NCI-H345 treated with DMSO at 0.1 percent for 48 hours (cell line): Measurements from ENCODE around the gene DNAI7.
A peak's percentile ranks its signal among the peaks of the same experiment; 100 is the strongest.

Experiments
- DNase-seq: peaks from one replicate; lab custom pipeline; 2025; ENCODE audit not compliant: unreplicated experiment; lab: John Stamatoyannopoulos, UW

Gene DNAI7

DNA sequence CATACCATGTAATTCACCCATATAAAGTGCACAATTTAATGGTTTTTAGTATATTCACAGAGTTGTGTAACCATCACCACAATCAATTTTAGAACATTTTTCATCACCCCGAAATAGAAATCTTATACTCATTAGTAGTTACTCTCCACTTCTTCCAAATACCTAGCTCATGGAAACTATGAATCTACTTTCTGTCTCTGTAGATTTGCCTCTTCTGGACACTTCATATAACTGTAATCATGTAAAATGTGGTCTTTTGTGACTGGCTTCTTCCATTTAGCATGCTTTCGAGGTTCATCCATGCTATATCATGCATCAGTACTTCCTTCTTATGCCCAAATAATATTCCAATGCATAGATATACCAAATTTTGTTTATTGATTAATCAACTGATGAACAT is 10.8 kb downstream of the DNAI7 start:
- no peak for DNase-seq

- no peak for DNase-seq
Observed at GRCh38 chr12:25182765-25183164, 12.2 kb downstream of the DNAI7 start.

DNA sequence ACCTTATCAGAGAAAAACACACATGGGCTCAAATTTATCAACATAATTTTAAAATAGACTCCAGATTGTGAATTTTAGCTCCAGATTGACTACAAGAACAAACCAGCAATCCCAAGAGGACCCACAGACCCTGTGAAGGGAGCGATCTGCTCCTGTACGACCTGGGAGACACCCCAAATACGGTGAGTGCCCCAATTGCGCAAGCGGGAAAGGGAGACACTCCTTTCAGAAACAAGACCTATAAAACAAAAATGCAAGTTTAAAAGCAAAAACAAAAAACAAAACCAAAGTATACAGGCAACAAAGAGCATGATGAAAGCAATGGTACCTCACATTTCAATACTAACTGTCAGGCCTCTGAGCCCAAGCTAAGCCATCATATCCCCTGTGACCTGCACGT is 32.1 kb downstream of the DNAI7 start:
- no peak for DNase-seq

DNA sequence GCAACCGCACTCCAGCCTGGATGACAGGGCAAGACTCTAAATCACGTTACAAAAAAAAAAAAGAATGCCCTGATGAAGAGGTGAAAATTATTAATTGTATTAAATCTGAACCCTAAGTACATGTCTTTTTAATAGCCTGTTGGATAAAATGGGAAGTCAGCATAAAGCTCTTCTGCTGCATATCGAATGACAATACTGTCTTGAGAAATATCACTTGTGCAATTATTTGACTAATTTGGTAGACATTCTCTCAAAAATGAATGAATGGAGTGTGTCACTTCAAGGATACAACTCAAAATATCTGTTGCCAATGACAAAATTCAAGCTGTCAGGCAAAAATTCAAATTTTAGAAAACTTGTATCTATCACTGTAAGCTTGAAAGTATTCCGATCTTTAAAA is 38.9 kb downstream of the DNAI7 start:
- no peak for DNase-seq

- peak; percentile 2 for DNase-seq
Observed at GRCh38 chr12:25155022-25155576, 39.9 kb downstream of the DNAI7 start.

- DNase-seq: no peak
Observed at GRCh38 chr12:25152055-25152454, 42.9 kb downstream of the DNAI7 start.

GRCh38 chr12:25151476-25151875 is 43.5 kb downstream of the DNAI7 start:
- no peak for DNase-seq

DNA sequence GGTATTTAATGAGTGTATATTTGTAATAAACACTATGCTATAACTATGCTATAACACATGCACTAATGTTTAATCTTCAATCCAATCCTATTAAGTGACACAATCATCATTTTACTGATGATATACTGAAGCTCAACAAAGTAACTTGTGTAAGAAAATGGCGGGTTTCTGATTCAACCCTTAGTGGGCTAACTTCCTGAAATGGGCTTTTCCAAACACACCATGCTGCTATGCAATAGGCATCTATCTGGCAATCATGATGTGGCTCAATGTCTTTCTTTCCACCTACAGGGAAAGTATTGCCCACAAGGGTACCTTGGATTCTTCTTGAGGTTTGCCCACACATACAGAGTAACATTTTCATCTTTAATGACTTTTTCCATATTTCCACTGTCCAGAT is 48.3 kb downstream of the DNAI7 start:
- DNase-seq: no peak

DNA sequence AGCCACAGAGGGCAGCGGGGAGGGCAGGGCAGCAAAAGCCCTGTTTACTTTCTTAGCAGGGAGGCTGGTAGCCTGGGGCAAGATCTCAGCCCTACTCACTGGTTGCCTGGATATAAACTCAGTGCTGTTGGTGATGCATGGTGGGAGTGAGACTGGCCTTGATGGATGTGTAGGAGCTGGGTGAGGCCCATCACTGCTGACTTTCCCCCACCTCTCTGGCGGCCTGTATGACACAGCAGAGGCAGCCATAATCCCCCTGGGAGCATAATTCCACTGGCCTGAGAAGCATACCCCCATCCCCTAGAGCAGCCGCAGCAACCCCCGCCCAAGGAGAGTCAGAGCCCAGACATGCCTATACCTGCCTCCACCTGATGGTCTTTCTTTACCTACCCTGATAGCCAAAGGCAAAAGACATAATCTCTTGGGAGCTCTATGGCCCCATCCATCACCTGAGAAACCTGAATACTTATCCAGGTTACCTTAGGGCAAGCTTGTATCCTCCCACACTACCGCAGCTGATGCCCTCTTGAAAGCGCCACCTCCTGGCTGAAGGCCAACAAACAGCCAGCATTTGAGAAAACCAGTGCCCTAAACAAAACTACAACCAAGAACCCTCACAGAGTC is 59.3 kb downstream of the DNAI7 start:
- peak; percentile 87 for DNase-seq

DNA sequence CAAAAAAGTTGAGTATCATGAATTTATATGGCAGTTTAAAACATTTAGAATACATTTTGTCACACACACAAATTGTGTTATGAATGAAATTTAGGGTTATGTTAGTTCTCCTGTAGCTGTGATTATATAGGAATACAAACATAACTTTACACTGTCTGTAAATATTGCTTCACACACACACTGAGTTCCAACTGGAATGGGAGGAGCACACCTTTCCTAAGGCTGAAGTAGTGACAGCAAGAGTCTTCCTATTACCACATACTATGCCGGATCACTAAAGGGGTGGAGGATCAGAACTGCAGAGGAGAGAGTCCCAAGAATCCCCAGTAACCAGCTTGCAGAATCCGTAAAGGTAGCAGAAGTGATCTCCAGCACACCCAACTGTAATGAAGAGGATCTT is 63.7 kb downstream of the DNAI7 start:
- no peak for DNase-seq

DNA sequence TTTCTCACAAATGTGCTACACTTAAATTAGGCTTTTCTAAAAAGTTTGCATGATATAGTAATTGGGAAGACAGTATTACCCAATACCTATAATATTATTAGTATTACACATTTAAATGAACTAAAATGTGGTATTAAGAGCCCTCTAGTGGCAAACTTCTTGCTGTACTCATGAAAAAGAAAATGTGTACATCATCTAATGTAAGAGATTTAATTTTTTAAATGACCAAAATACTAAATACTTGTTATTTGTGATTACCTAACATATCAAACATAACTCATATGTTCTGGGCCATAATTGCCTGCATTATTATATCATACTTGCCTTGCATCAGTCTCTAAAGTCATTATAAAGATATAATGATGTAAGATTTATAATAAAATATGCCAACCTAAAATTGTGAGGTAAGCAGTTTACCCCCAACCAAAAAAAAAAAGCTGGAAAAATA is 64.2 kb downstream of the DNAI7 start:
- peak; percentile 20 for DNase-seq

- DNase-seq: no peak
Observed at GRCh38 chr12:25126746-25127145, 68.2 kb downstream of the DNAI7 start.

DNA sequence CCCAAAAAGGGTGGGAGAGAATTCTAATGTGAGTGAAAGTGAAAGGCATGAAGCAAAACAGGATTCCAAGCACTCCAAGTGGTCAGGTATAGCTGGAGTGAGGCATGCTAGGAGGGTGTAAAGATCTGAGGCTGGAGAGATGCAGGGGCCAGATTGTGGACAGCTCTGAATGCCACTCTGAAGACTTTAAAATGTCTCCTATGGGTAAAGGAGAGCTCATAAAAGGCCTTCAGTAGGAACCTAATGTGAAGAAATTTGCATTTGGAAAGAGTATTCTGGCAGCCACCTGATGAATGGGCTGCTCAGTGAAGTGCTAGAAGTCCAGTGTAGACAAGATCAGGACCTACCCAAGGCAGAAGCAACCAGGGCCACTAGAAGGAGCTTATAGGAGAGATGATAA is 68.9 kb downstream of the DNAI7 start:
- no peak for DNase-seq

DNA sequence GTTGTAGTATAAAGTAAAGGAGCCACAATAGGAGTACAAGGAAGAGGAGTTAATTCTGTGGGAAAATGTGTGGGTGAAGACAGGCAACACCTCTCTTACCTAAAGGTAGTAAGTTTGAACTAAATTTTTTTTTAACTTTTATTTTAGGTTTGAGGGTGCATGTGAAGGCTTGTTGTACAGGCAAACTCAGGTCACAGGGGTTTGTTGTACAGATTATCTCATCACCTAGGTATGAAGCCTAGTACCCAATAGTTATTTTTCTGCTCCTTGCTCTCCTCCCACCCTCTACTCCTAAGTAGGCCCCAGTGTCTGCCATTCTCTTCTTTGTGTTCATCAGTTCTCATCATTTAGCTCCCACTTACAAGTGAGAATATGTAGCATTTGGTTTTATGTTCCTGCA is 70.5 kb downstream of the DNAI7 start:
- no peak for DNase-seq

DNA sequence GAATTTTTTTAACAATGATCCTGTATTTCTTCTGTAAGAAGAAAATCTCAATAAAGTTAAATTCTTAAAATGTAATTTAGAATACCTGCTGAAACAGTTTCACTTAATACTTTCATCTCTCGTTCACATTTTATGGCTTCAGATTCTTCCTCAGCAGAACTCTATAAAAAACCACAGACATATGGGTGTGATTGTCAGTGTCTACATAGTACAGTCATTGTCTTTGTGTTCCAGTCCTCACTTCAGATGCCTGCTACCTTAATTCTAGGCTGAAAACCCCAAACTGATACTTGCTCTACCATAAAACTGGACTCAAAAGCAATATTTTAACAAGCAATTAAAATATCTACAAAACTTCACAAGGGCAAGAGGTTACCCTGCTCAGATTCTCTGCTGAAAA is 71.8 kb downstream of the DNAI7 start:
- no peak for DNase-seq

GRCh38 chr12:25121916-25122315 is 73.0 kb downstream of the DNAI7 start:
- no peak for DNase-seq

DNA sequence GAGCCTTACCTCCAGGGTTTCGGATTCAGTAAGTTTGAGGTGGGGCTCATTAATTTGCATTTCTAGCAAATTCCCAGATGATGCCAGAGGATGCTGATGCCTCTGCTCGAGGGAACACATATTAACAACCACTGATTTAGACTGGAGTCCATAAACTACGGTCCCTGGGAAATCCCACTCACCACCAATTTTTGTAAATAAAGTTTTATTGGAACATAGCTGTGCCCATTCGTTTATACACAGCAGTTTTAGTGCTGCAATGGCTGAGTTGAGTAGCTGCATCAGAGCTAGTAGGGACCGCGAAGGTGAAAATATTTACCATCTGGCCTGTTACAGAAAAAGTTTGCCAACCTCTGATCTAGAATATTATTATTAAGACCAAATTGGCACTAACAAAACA is 73.8 kb downstream of the DNAI7 start:
- DNase-seq: no peak

GRCh38 chr12:25119020-25119419 is 75.9 kb downstream of the DNAI7 start:
- no peak for DNase-seq

- DNase-seq: no peak
Observed at GRCh38 chr12:25115677-25116076, 79.3 kb downstream of the DNAI7 start.

DNA sequence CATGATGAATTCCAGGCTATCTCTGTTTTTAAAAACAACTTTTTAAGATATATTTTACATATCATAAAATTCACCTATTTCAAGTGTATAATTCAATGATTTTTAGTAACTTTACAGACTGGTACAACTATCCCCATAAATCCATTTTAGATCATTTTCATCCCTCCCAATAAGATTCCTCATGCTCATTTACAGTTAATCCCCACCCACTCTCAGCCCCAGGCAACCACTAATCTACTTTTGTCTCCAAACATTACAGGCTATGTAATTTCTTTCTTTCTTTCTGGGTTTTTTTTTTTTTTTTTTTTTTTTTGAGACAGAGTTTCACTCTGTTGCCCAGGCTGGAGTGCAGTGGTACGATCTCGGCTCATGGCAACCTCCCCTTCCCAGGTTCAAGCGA is 81.3 kb downstream of the DNAI7 start:
- DNase-seq: no peak

DNA sequence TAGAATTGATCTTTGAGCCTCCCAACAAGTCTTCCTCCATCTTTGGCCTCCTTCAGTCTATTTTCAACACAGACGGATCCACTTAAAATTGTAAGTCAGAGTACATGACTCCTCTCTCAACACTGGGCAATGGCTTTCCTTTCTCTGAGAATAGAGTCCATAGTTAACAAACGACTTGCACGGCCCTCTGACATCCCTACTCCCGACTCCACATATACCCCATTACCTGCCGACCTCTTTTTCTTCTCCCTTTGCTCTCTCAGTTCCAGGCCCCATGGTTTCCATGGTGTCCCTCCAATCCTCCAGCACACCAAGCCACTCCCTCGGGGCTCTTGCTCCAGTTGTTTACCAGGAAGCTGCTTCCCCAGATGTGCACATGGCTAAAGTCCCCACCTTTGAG is 84.7 kb downstream of the DNAI7 start:
- DNase-seq: no peak

GRCh38 chr12:25107920-25108319 is 87.0 kb downstream of the DNAI7 start:
- DNase-seq: no peak

GRCh38 chr12:25106818-25107217 is 88.1 kb downstream of the DNAI7 start:
- DNase-seq: no peak
